Measurements from ENCODE around the gene PHTF2. TPM values are rescaled to one million over a fixed set of nuclear protein-coding genes. Genes with fewer than 3 reads are reported as not detected.

The PHTF2 gene
- total and polyA plus RNA-seq, 7 donors = 16.7 to 101 (median 51.7) TPM

DNA sequence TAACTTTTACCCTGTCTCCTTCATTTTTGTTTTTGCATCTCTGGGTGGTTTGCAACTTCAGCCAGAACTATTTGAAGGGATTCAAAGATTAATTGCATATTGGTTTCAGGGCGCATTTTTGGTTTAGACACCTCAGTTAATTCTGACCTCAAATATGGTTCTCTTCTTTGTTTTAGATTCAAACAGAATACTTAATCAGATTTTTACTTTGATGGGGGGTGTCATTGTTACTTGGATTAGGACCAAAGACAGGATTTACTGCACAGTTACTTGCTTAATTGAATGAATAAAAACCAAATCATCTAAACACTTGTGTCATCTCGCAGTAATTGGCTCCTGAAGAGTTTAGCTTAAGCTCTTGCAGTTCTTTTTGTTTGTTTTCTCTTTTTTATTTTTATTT lies 100.9 kb downstream of the PHTF2 start:
- Histone ChIP-seq H3K4me3 (no peak overlapping the region), H3K27ac (no peak overlapping the region), H3K36me3 (ENCODE audit: insufficient read depth in 1 of 2, low read depth in 1 of 2) (peaks cover 0 to 19% of the 10 kb centered on the region in 2 donors), H3K27me3 (ENCODE audit: insufficient read depth in 3 of 3, low read length in 2 of 3) (no peaks in the 10 kb centered on the region), H3K9me3 (no peaks in the 10 kb centered on the region), H3K4me1 (no peaks in the 10 kb centered on the region)
- no peak for TF ChIP-seq CTCF (IDR thresholded peaks at IDR 0.05)
- ATAC-seq (no peak), DNase-seq (no peak)
- intact Hi-C loops (cut with DNase I) = no loop called here
- WGBS, 3 donors = 87 to 96% (median 90%) methylated on average over 2 of the region's 2 CpGs

DNA sequence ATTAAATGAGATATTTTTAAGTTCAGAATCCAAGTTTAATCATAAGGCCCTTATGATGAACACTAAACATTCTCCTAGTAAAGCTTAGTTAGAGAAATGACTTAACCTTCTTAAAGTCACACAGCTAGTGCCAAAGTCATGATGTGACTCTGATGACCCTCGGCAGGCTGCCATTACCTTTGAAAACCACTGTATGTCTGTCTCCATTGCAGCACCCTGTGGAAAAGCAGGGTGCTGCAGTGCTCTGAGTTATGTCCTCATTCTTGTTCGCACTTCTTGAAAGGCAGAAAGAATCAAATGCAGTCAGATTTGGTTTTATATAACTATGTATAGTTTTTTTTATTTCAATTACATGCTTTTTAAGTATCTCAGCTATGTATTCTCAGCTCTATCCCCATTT lies 105.0 kb downstream of the PHTF2 start:
- Histone ChIP-seq H3K9me3 (no peaks in the 10 kb centered on the region), H3K36me3 (ENCODE audit: insufficient read depth in 1 of 2, low read depth in 1 of 2) (peaks cover 0 to 19% of the 10 kb centered on the region in 2 donors), H3K4me1 (no peaks in the 10 kb centered on the region), H3K27ac (no peak overlapping the region), H3K4me3 (no peak overlapping the region), H3K27me3 (ENCODE audit: insufficient read depth in 3 of 3, low read length in 2 of 3) (no peaks in the 10 kb centered on the region)
- 60 to 75% (median 64%) methylated on average over 2 of the region's 2 CpGs for WGBS, 3 donors
- ATAC-seq (peak; percentile 80 to 96 (median 92)), DNase-seq (peak; percentile 22 to 70)
- intact Hi-C loops (cut with DNase I) = loop anchor here (5.0 to 10.0 kb wide), 3 partner anchors 111 to 249 kb away; no protein-coding TSS in a partner anchor
- peak; percentile 62 for TF ChIP-seq CTCF (IDR thresholded peaks at IDR 0.05)

GRCh38 chr7:77904252-77904651 lies 105.7 kb downstream of the PHTF2 start:
- H3K36me3 ChIP-seq (ENCODE audit: insufficient read depth in 1 of 2, low read depth in 1 of 2) = peaks cover 0 to 22% of the 10 kb centered on the region in 2 donors
- H3K4me3 ChIP-seq = no peak overlapping the region
- 97 to 100% (median 98%) methylated on average over 2 of the region's 2 CpGs for WGBS, 3 donors
- DNase-seq = no peak
- no peaks in the 10 kb centered on the region for H3K9me3 ChIP-seq
- intact Hi-C loops (cut with DNase I) = loop anchor here (5.0 to 10.0 kb wide), 3 partner anchors 112 to 249 kb away; no protein-coding TSS in a partner anchor
- no peak for TF ChIP-seq CTCF (IDR thresholded peaks at IDR 0.05)
- H3K4me1 ChIP-seq = no peaks in the 10 kb centered on the region
- no peak overlapping the region for H3K27ac ChIP-seq
- ATAC-seq = no peak
- H3K27me3 ChIP-seq (ENCODE audit: insufficient read depth in 3 of 3, low read length in 2 of 3) = no peaks in the 10 kb centered on the region

DNA sequence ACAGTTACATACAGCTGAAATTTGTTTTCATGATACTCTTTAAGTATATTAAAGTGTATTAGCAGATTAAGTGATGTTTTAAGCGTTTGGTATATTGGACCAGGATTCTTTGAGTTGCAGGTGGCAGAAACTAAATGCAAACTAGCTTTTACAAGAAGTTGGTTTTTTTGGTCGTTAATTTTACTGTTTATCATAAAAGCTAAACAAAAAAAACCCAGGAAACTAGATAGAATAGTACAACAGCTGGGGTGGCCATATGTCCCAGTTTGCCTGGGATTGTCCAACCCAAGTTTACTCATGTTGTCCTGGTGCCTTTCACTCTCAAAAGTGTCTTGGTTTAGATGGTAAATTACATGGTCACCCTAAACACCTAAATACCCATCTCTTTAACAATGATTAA lies 108.7 kb downstream of the PHTF2 start:
- ATAC-seq (no peak), DNase-seq (no peak)
- 90 to 91% (median 91%) methylated on average over 2 of the region's 2 CpGs for WGBS, 3 donors
- H3K9me3 ChIP-seq = no peaks in the 10 kb centered on the region
- H3K36me3 ChIP-seq (ENCODE audit: insufficient read depth in 1 of 2, low read depth in 1 of 2) = peaks cover 0 to 24% of the 10 kb centered on the region in 2 donors
- H3K27ac ChIP-seq = no peak overlapping the region
- no peaks in the 10 kb centered on the region for H3K27me3 ChIP-seq (ENCODE audit: insufficient read depth in 3 of 3, low read length in 2 of 3)
- H3K4me1 ChIP-seq = no peaks in the 10 kb centered on the region
- no peak overlapping the region for H3K4me3 ChIP-seq
- TF ChIP-seq CTCF (IDR thresholded peaks at IDR 0.05) = no peak
- intact Hi-C loops (cut with DNase I) = loop anchor here in 1 of 2 donors (10.0 kb wide), 1 partner anchor 252 kb away; no protein-coding TSS in a partner anchor

DNA sequence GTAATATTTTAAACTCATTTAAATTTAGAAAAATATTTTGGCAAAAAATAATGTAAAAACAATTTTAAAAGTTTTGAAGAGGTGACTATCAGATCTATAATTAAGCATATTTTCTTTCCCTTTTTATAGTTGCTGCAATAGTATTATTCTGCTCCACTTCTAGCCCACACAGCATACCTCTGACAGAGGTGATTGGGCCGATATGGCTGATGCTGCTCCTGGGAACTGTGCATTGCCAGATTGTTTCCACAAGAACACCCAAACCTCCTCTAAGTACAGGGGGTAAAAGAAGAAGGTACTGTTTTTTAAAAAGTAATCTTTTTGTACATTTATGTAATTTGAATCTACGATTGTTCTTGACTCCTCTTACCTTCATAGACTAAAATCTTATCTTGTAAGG lies 110.1 kb downstream of the PHTF2 start:
- Histone ChIP-seq H3K36me3 (ENCODE audit: insufficient read depth in 1 of 2, low read depth in 1 of 2) (peaks cover 0 to 22% of the 10 kb centered on the region in 2 donors), H3K9me3 (no peaks in the 10 kb centered on the region), H3K4me3 (no peak overlapping the region), H3K27ac (no peak overlapping the region), H3K4me1 (peaks cover 5% of the 10 kb centered on the region), H3K27me3 (ENCODE audit: insufficient read depth in 3 of 3, low read length in 2 of 3) (no peaks in the 10 kb centered on the region)
- WGBS, 3 donors = 87 to 98% (median 93%) methylated on average over 2 of the region's 2 CpGs
- no peak for DNase-seq
- TF ChIP-seq CTCF (IDR thresholded peaks at IDR 0.05) = no peak
- ATAC-seq = no peak
- intact Hi-C loops (cut with DNase I) = loop anchor here in 1 of 2 donors (10.0 kb wide), 1 partner anchor 254 kb away; no protein-coding TSS in a partner anchor

All from psoas muscle (tissue), 8 donors.